SJCRH30 (cell line): Measurements from ENCODE around the gene ABO. TPM values are rescaled to one million over a fixed set of nuclear protein-coding genes. Genes with fewer than 3 reads are reported as not detected.
"Not testable (repeated sequence)": the region's sequence is repeated elsewhere in the genome, so short reads cannot be mapped to it uniquely, and the experiment has no call there.

ENCODE experiments used
- DNase-seq, 2 experiments: peaks; one replicate each; pipeline ENCODE4 v3.0.0-alpha.2; 2015 to 2020
- H3K27ac ChIP-seq: fragments of 250-450 bp; sonication (Bioruptor Pico); 2 replicates; pipeline ENCODE4 v1.5.1; 2020; ENCODE audit warnings: mild to moderate bottlenecking, moderate library complexity
- H3K27me3 ChIP-seq: fragments of 250-450 bp; sonication (Bioruptor Pico); 2 replicates; pipeline ENCODE4 v1.5.1; 2020; ENCODE audit warnings: mild to moderate bottlenecking, moderate library complexity
- H3K36me3 ChIP-seq: fragments of 250-450 bp; sonication (Bioruptor Pico); 2 replicates; pipeline ENCODE4 v1.5.1; 2020; ENCODE audit warnings: mild to moderate bottlenecking, moderate library complexity
- H3K4me1 ChIP-seq: fragments of 250-450 bp; sonication (Bioruptor Pico); 2 replicates; pipeline ENCODE4 v1.5.1; 2020; ENCODE audit warnings: mild to moderate bottlenecking, moderate library complexity
- H3K4me3 ChIP-seq: fragments of 250-450 bp; sonication (Bioruptor Pico); 2 replicates; pipeline ENCODE4 v1.5.1; 2020; ENCODE audit warnings: mild to moderate bottlenecking, moderate library complexity
- H3K9me3 ChIP-seq: fragments of 250-450 bp; sonication (Bioruptor Pico); replicated peaks from 2 replicates; pipeline ENCODE4 v1.5.1; 2020; ENCODE audit warnings: mild to moderate bottlenecking, moderate library complexity
- total RNA-seq: library from RNA; depleted of rRNA; stranded (reverse); fragments of >200 nt; shearing (Covaris generic); gene quantifications from 2 replicates; pipeline ENCODE4 v1.2.3, GENCODE V29; 2014

Gene ABO
- total RNA-seq, 1 experiment from 2014 or later: not detected

DNA sequence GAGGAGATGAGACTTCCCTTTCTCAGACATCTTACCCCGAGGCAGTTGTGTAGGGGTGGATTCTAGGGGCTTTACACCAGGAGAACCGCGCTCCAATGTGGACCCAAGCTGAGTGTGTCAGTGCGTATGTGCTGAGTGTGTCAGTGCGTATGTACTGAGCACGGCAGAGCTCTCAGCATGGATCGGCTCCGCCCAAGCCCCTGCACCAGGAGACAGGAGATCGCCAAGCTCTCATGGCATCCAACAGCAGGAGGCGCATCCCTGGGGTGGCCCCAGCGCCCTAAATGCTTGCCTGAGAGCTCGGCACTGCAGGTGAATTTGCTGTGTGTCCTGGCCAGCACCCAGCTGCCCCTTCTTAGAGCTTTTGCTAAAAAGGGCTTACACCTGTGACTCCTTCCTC lies 53.0 kb downstream of the ABO start:
- H3K9me3 ChIP-seq, H3K4me1 ChIP-seq, H3K27me3 ChIP-seq, H3K27ac ChIP-seq, H3K4me3 ChIP-seq, DNase-seq, H3K36me3 ChIP-seq: not testable (repeated sequence)

DNA sequence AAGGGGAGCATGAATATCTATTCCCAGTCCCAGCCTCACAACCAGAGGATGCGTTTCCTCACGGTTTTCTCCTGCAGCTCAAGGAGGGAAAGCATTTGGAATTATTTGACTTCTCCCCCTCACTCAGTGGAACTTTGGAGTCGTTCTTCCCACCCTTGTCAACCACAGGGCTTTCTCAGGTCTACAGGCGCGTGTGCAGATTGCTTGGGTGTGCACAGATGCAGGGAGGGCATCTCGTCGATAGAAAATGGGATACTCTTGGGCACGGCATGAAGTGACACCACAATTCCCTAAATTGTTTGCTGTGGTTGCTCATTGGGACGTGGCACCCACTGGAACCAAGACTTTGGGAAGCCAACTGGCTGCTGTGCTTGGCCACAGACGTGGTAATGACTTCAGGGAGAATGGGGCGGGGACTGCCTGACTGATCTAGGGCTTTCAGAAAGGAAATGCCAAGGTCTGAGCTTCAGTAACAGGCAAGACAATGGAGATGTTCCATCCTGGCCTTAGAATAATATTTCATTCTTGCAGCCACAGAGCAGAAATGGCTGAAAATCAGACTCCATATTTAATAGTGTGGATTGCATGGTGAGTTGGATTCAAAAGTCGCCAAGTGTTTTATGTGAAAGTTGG lies 53.7 kb downstream of the ABO start:
- peaks cover 6% of the 10 kb centered on the region; the same call in 1 of the 2 replicates for H3K27me3 ChIP-seq
- DNase-seq: no peak
- no peaks in the 10 kb centered on the region; the same call in 1 of the 2 replicates for H3K9me3 ChIP-seq
- no peaks in the 10 kb centered on the region for H3K36me3 ChIP-seq
- no peaks in the 10 kb centered on the region for H3K4me1 ChIP-seq
- no peak overlapping the region for H3K27ac ChIP-seq
- H3K4me3 ChIP-seq: no peak overlapping the region

DNA sequence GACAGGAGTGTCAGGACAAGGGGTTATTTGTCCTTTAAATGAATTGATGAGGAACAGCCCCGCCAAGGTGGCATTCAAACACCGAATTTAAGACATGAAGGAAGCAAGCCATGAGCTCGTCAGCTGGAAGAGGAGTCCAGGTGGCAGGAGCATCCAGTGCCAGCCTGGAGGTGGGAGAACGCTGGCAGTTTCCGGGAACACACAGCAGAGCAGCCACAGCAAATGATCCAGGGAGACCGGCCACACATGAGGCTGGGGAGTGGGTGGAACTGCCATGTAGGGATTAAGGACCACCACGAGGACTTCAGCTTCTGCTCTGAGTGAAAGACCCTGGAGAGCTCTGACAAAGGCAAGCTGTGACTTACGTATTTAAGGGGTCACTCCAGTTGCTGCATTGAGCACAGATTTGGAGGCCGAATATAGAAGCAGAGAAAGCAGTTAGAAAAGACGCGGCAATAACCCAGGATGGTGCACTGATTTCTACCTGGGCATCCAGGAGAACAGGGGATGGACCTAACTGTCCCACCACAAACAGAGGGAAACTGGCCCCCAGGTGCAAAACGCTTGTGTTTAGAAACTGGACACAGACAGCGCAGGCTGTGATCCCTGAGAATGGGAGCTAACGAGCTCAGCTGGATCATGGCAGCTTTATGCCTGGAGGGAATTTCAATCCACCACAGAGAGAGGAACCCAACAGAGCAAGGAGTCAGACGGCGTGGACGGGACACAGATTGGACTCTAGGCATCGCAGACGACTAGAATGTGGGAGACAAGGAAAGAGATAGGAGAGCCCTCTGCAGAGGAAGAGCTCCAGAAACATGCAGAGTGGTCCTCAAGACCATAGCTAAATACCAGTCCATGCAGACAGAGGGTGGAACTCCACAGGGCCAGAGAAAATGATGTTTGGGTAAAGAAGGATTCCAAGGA lies 56.7 kb downstream of the ABO start:
- H3K4me3 ChIP-seq, H3K4me1 ChIP-seq, H3K27ac ChIP-seq, H3K27me3 ChIP-seq, DNase-seq, H3K36me3 ChIP-seq, H3K9me3 ChIP-seq: not testable (repeated sequence)

DNA sequence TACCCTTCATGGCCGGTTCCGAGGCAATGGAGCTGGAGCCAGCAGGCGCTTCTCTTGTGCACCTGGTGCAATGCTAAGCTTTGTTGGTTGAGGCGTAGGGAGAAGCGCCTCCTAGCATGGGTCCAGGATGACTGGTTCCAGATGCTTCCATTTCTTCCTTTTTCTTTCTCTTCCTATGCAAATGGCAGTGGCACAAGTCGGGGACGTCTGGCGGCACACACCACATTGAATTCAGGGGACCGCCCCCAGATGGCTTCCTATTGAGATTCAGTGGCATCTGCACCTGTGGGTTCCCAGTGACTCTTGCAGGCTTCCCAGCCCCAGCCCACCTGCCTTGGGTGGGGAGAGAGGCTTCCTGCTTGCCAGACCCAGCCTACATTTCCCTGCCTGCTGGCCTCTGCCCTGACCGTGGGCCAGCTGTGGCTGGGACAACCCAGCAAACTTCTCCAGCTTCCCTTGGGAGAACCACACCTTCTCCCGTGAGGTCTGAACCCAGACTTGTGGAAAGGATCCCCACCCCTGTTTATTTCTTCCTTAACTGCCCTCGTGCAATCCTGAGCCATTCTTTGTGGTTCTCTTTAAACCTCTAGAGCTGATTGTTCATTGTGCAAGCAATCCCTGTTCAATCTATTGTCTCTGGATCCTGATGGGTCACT lies 57.5 kb downstream of the ABO start:
- DNase-seq, H3K27ac ChIP-seq, H3K9me3 ChIP-seq, H3K36me3 ChIP-seq, H3K4me3 ChIP-seq, H3K27me3 ChIP-seq, H3K4me1 ChIP-seq: not testable (repeated sequence)

DNA sequence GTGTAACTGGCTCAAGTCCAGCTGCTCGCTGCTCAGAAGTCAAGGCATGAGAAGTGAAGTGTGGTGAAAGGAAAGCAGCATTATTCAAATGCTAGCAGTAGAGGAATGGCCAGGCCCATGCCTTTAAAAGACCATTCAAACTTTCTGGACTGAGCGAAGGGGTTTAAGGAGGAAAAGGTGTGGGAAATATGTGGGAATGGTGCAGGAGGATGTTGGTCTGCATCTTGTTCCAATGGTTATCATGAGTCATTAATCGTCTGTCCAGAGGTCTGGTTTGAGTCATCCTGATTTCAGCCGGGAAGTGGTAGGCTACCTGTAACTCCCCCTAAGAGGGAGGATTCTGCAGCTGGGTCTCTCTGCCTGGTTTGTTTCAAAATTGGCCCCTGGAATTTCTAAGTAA lies 60.7 kb downstream of the ABO start:
- not testable (repeated sequence) for H3K4me1 ChIP-seq, H3K4me3 ChIP-seq, H3K36me3 ChIP-seq, DNase-seq, H3K9me3 ChIP-seq, H3K27ac ChIP-seq, H3K27me3 ChIP-seq

DNA sequence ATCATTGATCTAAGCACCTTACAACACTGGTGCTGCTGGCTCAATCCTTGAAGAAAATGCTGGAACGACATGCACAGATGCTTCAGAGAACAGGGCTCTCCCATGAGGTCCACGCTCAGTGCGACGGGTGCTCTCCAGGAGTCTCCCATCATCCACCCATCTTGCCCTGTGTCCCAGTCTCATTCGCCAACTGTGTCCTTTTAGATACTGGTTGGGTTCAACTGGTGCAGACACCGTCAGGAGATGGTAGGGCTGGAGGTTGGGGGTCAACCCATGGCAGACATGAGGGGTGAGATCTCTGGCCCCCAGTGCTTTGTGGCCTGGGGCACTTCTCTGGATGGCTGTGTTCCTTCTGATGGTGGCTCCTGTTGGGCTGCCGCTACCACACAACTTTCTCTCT lies 64.4 kb downstream of the ABO start:
- H3K4me3 ChIP-seq: no peak overlapping the region
- H3K9me3 ChIP-seq: peaks cover 4% of the 10 kb centered on the region; the same call in 1 of the 2 replicates
- no peaks in the 10 kb centered on the region for H3K4me1 ChIP-seq
- H3K36me3 ChIP-seq: no peaks in the 10 kb centered on the region
- peaks cover 13% of the 10 kb centered on the region; the same call in 1 of the 2 replicates for H3K27me3 ChIP-seq
- no peak overlapping the region for H3K27ac ChIP-seq
- no peak for DNase-seq

DNA sequence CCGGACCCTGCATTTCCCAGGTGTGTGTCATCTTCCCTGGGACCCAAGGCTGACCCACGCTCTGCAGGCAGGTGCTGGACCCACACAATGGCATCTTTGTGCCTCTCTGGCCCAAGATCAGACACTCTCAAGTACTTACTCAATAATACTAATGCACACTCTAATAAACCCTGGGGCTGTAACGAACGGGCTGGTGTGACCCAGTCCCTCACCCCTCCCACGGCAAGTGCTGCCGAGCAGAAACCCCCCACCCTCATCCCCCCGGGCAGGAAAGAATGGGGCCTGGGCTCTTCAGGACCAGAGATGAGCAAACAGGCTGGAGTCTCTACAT lies 64.8 kb downstream of the ABO start:
- Histone ChIP-seq H3K36me3 (no peaks in the 10 kb centered on the region), H3K4me3 (no peak overlapping the region), H3K27ac (no peak overlapping the region), H3K27me3 (peaks cover 13% of the 10 kb centered on the region; the same call in 1 of the 2 replicates), H3K9me3 (peaks cover 4% of the 10 kb centered on the region; the same call in 1 of the 2 replicates), H3K4me1 (no peaks in the 10 kb centered on the region)
- DNase-seq: no peak

DNA sequence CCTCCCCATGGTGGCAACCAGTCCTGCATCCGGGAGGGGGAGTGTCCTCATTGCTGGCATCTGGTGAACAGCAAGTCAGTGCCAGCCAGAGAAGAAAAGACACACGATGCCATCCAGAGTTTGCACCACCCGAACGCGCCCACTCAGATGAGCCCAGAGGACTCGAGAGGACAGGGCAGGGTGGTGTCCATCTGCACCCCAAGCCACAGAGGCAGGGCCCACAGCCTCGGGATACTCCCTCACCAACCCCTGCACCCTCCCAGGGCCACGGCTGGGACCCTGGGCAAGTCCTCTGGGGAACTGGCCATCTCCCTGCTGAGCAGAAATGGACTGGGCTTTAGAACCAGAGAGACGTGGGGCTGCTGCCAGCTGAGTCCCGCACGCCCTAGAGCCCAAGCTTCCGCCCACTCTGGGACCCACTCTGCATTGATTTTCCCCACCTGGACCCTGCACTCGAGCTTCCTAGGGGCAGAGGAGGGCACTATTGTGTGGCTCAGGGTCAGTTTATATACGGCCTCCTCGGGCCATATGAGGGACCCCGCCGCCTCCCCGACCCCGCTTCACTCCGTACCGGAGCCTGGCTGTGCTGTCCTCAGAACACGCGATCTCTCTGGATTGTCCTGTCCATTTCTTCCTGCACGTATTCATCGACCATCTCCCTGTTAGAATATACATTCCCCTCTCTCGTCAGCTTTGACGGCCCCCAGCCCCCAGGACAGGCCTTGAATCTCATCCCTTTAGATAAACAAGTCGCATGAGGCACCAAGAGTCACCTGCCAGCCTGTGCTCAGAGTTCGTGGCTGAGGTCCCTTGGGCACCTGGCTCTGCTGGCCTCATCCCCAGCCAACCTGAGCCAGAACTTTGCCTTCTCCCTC lies 65.4 kb downstream of the ABO start:
- H3K4me1 ChIP-seq, H3K4me3 ChIP-seq, DNase-seq, H3K27ac ChIP-seq, H3K36me3 ChIP-seq, H3K9me3 ChIP-seq: not testable (repeated sequence)
- H3K27me3 ChIP-seq: peaks cover 17% of the 10 kb centered on the region

DNA sequence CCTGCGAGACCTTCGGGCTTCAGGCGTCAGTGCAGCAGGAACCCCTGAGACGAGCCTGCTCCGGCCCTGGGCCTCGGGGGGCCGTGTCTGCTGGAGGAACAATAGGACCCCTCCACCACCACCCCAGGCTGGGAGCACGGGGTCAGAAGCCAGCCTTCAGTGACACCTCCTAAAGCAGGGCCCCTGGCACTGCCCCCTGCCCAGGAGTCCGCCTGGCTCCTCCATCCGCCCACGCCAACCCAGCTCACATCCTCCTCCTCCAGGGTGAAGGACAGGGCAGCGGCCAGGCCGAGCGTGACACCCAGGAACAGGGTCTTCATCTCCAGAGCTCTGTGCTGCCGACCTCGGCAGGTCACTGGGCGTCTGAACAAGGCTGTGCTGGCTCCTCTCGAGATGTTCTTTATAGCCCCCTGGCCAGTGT lies 66.1 kb downstream of the ABO start, which contains the start of gene OBP2B:
TSS of gene OBP2B (minus strand) at position 371 of the 421 bp plus-strand sequence. CDS start at position 320, 51 bp downstream.
- DNase-seq, H3K4me3 ChIP-seq, H3K36me3 ChIP-seq, H3K27ac ChIP-seq, H3K9me3 ChIP-seq, H3K4me1 ChIP-seq: not testable (repeated sequence)
- H3K27me3 ChIP-seq: peaks cover 23% of the 10 kb centered on the region

DNA sequence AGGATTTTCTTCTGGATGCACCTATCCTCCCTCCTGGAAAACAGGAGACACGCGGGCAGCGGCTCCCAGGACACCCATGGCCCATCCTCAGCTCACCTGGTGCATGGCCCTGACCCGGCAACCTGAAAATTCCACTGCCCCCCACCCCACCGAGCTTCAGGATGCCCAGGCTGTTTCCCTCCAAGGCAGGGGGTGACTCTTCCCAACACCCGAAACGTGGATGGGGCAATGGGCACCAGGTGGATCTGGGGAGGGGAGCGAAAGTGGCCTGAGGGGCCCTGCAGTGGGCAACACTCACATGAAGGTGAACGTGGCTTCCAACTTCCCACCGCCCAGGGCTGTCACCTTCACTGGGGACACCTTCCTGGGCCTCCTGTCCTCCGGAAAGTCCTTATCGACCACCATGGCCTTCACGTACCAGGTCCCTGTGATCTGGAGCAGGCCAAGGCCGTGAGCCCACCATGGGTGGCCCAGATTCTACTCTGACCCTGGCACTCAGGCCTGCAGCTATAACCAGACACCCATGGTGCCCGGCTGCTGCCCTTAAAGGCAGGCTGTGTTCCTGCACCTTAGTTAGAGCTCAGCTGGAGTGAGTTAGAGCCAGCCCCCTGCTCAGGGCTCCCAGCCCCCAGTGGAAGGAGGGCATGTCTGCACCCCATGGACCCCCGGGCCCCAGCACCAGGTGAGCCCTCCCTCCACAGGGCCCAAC lies 66.7 kb downstream of the ABO start:
- not testable (repeated sequence) for DNase-seq, H3K4me1 ChIP-seq, H3K27ac ChIP-seq, H3K9me3 ChIP-seq, H3K36me3 ChIP-seq, H3K4me3 ChIP-seq
- H3K27me3 ChIP-seq: peaks cover 29% of the 10 kb centered on the region

DNA sequence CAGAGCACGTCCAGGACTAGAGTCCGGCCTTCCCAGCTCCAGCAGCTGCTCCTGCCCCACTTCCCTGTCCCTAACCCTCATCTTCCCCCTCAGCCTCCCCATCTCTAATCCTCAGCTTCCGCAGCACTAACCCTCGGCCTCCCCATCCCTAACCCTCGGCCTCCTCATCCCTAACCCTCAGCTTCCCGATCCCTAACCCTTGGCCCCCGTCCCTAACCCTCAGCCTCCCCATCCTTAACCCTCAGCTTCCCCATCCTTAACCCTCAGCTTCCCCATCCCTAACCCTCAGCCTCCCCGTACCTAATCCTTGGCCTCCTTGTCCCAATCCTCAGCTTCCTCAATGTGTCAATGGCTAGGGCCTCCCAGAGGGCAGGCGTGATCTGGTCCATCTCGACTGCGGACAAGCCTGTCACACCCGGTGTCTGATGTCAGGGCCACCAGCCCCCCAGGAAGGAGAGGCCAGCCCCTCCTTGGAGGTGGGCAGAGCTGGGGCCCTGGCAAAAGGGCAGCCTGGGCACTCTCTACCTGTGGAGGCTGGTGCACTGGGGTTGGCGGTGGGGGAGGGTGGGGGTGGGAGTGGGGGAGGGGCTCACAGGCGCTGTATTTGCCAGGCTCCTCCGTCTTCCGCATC lies 67.3 kb downstream of the ABO start:
- no peak overlapping the region for H3K27ac ChIP-seq
- H3K4me1 ChIP-seq: no peaks in the 10 kb centered on the region
- peaks cover 36% of the 10 kb centered on the region for H3K27me3 ChIP-seq
- H3K9me3 ChIP-seq: no peaks in the 10 kb centered on the region
- no peaks in the 10 kb centered on the region for H3K36me3 ChIP-seq
- no peak overlapping the region for H3K4me3 ChIP-seq
- DNase-seq: no peak

DNA sequence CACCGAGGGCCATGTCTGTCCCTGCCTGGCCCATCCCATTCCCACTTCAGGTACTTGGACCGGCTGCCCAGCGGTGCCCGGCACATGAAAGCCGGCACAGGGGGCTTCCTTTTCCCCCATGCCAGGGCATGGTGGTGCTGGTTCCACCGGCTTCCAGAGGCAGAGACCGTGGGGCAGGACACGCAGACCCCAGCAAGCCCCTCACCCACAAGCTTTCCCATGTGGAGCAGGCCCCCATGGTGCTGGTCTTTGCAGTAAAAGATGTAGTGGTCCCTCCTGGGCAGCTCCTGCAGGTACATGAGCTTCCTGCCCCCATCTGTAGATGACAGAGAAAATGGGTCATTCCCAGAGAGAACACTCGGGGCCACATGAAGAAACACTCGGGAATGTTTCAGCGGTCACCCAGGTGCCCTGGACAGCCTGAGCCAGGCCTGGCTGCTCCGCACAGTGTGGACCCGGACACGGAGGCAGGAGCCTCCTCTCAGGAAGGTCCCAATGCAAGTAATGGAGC lies 67.9 kb downstream of the ABO start:
- DNase-seq: no peak
- H3K4me1 ChIP-seq: no peaks in the 10 kb centered on the region
- H3K27ac ChIP-seq: no peak overlapping the region
- no peaks in the 10 kb centered on the region for H3K9me3 ChIP-seq
- no peaks in the 10 kb centered on the region for H3K36me3 ChIP-seq
- H3K4me3 ChIP-seq: no peak overlapping the region
- H3K27me3 ChIP-seq: peaks cover 37% of the 10 kb centered on the region
